CD4-positive, alpha-beta T cell treated with Interferon alpha-2 for 1 hour (primary cell): ENCODE measurements around the gene CIROP.

ENCODE experiments used
- DNase-seq, 2 donors: peaks; one replicate each; pipeline ENCODE4 v3.0.0-alpha.2; 2020 to 2022

The CIROP gene

DNA sequence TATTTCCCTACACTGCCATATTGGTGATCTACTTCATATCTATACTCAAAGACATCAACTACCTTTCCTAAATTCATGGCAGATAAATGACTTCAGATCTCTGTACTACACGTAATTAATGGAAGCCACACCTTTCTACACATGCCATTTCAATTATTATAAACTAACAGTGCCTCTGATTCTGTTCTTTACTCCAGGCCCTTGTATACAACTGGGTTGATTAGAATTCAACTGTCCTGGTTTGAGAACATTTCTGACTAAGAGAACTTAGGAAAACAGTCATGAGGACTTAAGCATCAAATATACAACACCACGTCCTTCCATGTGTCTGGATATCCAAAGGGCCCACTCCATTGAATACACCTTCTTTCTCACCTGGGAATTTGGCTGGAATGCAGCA is 11.7 kb downstream of the CIROP start:
- no peak for DNase-seq

DNA sequence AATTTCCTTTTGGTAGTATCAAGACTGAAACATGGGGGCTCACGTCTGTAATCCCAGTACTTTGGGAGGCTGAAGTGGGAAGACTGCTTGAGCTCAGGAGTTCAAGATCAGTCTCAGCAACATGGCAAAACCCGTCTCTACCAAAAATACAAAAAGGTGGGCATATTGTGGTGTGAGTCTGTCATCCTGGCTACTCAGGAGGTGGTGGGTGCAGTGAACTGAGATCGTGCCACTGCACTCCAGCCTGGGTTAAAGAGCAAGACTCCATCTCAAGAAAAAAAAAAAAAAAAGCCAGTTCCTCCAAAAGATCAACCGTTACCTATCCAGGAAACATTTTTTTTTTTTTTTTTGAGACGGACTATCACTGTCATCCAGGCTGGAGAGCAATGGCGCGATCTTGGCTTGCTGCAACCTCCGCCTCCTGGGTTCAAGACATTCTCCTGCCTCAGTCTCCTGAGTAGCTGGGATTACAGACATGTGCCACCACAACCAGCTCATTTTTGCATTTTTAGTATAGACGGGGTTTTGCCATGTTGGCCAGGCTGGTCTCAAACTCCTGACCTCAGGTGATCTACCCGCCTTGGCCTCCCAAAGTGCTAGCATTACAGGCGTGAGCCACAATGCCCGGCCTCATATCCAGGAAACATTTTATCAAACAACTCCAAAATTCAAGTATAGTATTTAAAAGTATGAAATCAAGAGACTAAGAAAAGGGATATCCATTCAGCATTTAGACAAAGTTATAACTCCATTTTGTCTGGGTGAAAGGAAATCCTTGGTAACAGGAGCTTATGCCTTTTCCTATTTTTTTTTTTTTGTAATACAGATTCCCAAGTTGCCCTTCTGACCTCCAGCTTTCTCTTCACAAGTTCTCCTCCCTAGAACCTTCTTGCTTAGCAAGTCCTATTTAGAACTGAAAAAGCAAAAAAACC is 13.2 kb downstream of the CIROP start:
- no peak for DNase-seq

DNA sequence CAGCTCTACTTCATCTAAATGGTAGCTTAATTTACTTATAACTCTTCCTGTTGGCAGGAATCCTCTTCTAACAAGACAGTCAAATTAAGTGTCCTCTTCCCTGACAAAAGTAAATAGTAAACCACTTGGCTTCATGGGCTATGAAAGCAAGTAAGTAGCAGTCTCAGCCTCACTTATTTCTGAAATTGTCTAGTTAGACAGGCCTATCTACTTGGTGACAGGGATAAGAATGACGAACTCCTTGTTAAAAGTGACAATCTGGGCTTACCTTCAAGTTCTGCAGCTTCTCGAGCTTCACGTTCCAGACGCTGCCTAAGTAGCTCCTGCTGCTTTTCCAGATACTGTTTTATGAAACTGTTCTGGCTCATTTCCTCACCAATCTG is 14.5 kb downstream of the CIROP start:
- DNase-seq: no peak

DNA sequence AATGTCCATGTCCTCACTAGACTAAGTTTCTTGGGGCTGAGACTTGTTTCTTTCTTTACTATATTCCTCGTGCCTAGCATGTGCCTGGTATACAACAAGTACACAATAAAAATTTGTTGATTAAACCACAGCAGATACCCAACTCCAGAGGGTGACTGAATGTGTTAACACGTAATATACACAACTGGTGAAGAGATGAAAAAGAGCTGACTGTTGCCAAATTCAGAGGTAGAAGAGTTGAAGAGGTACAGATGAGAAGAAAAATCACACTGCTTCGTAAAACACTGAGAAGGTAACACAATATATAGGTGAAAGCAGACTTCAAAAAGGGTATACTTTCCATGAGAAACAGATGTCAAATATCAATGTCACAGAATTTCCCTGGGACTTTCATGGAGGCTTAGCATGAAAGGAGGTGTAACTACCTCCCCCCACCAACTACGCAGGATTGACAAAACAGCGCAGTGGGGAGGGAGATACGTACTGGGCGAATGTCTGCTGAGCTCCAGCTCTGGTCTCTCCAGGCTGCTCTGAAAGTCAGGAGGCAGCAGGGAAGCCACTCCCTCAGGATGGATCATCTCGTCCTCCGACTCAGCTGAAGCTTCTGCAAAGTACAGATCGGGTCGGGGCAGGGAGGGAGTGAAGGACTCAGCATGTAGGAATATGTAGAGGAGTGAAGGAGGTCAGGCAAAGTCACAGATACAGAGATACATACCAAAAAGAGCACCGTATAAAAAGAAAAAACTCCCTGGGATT is 15.1 kb downstream of the CIROP start:
- no peak for DNase-seq

DNA sequence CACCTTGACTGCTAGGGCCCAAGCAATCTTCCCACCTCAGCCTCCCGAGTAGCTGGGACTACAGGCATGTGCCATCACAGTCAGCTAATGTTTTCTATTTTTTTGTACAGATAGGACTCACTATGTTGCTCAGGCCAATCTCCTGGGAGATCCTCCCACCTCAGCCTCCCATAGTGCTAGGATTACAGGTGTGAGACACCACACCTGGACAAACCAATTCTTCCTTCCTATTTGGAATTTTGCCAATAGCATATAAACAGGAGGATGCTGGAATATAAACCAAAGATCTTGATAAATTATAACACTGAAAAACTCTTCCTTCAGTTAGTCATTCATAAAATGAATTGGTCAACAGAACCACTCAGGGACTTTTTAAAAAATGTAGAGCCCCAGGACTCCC is 18.2 kb downstream of the CIROP start:
- no peak for DNase-seq

DNA sequence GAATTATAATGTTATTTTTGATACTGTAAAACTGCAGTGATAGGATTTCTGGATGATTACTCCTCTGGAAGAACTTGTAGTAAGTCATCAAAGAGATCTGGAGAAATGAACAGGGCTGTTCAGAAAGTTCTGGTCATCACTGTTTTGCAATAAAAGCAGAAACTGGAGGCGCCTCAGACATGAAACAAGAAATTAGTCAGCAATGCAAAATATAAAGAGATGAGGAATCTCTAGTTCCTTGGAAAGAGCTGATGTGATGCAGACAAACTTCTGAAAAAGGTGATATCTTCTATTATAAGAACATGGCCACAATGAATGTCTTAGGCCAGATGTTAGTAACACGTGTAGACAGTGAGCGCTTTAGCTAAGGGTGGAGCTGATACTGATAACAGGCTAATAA is 19.3 kb downstream of the CIROP start:
- DNase-seq: no peak

DNA sequence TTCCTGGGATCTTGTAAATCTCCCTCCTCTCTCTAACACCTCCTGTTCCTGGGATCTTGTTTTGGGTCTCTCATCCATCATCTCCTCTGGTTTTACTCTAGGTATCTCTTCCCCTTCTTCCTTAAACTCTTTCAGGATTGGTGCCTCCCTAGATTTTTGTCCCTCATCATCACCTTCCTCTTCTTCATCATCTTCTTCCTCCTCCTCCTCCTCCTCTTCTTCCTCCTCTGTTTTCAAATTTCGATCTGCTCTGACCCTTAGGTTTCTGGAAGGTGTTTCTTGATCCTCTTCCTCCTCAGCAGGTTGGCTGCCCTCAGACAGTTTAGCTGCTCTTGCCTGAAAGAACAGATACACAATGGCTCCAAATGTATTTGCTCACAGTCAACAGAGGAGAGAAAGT is 24.3 kb downstream of the CIROP start:
- DNase-seq: no peak

DNA sequence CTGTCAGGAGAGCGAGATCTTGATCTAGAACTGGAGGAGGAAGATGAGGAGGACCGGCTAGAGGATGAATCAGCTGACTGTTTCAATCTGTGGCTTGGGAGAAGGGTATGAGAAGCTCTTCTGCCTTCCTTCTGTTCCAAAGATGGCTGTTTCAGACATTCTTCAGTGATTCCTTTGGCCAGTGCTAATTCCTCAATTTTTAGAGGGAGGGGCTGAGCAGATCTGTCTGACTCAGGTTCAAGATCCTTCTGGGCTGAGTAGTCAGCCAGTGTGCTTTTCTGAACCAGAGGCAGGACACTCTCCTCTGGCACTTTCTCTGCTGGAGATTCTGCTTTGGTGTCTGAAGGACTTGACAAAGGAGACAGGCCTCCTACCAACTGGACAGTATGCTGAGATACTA is 25.1 kb downstream of the CIROP start:
- no peak for DNase-seq

DNA sequence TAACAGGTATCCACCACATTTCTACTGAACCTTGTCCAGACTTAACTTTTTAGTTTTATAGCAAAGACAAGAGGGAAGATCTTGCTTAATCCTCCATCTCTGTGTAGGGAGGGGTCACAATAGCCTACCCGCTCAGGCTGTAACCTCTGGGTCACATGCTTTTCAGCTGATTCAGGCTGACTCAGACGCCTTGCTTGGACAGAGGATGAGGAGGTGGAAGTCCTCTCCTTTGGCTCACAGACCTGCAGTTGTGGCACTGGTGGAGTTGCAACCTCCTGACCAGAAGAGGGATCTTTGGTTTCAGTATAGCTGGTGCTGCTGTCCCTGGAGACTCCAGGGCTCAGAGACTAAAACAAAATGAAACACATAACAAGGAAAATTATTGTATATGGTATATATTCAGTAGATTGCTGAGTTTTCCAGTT is 26.1 kb downstream of the CIROP start:
- DNase-seq: peak in 1 of 2 donors; percentile 63

DNA sequence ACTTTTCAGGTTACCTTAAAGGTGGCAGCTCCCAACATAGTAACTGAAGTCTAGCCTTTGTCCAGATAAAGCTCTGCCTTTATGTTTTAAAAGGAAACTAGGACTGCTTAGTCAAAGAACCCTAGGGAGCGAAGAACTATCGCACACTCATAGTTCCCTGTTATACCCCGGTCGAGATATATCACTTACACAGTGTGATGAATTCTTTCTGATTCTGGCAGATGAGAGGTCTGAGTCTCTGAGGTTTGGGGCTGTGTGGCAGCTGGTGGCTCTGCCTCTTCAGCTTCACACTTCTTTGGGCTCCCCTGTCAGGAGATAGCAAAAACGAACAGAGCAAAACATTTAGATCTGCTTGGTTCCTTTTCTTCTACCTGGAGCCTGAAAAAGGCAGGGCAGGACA is 26.8 kb downstream of the CIROP start:
- no peak for DNase-seq

DNA sequence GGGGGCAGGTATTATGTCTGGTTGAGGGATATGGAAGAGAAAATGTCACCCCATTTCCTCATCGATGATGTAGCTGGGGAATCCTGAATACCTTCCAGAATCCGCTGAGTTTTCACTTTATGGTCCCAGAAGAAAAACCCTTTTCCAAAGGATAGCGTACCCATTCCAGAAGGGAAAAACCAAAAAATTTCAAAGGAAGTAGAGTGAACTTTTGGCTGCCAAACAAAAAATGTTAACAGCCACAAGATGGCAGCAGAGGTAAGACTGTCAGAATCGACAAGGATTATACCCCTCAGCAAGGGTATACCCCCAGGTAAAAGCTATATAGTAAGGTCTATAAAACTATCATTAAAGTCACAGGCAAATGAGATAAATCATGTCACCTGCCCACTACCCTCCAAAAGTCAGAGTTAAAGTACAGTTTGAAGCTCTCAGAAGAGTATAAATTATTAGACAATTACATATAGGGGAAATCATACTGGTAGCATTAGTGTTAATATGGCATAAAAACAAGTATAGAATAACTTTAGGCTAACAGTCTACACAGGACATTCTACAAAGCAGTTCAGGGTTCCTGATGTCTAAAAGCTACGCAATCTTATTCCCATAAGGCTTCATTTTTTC is 27.9 kb downstream of the CIROP start:
- peak in 1 of 2 donors; percentile 62 for DNase-seq

DNA sequence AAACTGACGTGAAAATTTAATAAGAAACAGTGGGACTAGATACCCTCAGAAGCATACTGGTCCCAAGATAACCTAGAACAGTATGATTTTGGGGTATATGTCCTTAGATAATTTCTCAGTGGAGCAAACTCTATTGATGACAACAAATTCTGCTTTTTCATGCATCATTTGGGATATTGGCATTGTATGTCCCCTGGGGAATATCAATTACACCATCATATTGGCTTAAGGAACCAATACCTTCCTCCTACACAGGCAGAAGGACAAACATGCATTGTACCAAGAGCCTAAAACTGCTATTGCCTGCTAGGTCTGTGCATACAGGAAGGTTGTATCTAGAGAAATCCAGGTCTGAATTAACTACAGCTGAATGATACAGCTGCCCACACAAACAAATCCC is 29.9 kb downstream of the CIROP start:
- no peak for DNase-seq

DNA sequence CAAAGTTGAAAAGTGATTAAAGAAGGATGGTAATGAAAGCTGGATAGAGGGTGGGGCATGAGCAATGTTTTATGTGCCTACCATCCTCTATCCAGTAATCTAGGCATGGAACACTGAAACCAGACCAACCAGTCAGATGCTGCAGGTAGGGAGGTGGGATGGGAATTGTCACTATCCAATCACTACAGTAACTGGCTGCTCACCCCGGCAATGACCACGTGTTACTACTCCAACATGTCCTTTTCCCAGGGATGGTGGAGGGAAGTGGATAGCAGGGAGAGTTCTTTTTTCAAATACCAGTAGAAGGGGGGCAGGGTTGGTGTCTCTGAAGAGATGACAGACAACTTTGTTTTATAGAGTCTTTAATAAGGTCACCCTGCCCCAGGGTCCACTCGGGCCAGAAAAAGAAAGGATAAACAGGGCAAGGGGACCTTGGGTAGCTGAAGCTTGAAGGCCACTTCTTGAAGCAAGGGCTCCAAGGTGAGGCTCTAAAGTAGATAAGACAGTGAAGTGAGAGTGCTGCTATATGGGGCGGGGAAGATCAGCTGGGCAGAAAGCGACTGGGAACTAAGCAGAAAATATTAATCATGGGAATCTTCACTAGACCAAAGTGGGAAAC is 32.8 kb downstream of the CIROP start:
- DNase-seq: no peak

DNA sequence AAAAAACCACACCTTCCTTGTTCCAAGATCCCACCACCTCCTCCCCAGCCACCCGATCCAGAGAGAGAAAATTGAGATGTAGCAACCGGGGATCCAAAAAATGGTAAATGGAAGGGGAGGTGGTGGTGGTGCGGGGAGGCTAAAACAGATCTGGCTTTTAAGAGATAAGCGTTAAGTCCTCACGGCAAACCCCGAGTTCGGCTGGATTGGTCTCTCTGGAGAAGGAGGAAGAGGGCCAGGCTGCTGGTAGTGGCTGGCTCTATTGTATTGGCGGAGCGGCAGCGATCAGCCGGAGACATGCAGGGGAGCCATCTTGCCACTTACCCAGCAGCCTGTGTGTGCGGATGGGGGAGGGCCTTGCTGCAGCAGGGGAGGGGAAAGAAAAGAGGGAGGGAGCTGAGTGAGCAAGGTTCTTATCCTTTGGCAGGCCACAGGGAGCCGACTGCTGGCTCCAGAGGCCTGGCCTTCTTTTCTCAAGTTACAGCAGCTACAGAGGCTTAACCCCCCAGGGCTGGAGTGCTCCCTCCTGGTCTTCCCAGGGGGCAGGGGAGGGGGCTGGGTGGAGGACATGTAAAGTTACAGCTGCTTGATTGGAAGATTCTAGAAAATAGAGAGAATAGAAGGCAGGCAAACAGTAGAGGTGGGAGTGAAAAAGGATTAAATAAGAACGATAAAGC is 33.4 kb downstream of the CIROP start:
- DNase-seq: peak; percentile 72 to 83

DNA sequence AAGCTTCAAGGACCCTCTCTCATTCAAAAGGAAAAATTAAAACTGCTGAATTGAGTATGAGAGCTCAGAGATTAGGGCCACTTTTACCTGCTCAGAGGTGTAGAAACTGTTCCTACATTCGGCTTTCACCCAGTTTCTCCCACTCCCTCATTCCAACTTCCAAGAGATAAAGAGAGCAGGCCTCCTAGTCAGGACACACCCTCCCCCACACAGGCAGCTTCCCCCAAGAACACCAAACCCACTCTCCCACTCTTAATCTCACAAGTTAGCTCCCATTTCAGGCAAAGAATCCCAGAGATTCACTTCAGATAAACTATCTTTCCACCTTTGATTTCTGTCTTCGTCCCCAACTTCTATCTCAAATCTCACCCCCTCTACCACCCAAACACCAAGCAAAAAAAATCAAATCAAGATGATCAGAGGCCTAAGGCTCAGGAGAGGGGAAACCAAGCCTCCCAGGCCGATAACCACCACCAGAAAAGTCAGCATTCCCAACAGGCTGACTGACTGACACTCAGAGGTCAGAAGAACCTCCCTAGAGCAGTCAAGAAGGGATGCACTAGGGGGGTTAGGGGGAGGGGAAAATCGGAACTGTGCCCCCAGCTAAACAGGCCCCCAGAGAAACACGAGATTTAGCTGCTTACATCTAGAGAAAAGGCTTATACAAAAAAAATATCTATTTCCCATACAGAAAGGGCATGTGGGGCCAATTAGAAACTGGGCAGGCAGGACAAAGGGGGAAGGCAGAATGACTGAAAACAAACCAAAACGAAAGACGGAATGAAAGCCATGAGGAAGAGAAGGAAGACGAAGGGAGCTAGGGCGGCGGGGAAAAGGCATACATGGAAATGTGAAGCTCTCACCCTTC is 34.3 kb downstream of the CIROP start:
- DNase-seq: no peak

DNA sequence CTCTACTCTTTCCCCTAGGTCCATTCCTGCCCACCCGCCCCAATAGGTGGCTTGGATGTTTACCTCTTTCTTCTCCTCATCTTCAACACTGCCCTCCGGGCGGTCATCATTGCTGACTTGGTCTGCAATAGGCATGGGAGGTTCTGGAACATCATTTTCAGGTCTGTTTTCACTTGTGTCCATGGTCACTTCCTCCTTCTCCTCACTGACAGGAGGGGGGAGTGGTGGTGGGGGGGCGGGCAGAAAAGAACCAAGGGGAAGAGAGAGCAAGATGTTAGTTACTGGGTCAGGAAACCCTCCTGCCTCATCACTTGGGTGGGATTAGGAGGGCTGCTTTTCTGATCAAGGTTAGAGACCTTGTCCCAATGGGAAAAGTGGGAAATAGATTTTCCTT is 35.4 kb downstream of the CIROP start:
- DNase-seq: no peak

DNA sequence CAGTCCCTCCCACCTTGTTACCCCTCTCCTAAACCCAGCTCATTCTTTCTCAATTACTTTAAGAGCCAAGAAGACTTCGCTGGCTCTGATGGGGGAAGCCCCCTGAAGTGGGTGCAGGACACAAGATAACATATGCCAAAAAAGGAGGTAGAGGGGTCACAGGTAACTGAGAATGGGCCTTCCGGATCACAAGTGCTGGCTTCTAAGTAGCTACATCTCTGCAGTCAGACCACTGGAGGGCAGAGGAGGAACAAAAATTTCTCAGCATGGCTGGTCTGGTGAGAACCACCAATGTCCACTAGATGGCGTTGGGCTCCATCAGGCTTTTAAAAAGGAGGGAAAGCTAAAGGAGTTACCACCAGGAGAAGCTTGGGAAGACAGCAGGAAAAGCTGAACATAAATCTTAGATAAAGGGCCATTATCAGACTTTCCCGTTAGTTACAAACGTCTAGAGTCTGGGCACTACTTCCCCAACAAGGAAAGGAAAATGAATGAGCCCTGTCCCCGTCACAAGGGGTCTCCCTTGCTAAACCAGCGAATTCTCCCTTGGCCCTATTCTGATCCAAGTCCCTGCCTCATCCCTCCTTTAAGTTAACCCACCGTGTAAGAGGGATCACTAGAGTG is 35.9 kb downstream of the CIROP start:
- DNase-seq: peak; percentile 78 to 87

DNA sequence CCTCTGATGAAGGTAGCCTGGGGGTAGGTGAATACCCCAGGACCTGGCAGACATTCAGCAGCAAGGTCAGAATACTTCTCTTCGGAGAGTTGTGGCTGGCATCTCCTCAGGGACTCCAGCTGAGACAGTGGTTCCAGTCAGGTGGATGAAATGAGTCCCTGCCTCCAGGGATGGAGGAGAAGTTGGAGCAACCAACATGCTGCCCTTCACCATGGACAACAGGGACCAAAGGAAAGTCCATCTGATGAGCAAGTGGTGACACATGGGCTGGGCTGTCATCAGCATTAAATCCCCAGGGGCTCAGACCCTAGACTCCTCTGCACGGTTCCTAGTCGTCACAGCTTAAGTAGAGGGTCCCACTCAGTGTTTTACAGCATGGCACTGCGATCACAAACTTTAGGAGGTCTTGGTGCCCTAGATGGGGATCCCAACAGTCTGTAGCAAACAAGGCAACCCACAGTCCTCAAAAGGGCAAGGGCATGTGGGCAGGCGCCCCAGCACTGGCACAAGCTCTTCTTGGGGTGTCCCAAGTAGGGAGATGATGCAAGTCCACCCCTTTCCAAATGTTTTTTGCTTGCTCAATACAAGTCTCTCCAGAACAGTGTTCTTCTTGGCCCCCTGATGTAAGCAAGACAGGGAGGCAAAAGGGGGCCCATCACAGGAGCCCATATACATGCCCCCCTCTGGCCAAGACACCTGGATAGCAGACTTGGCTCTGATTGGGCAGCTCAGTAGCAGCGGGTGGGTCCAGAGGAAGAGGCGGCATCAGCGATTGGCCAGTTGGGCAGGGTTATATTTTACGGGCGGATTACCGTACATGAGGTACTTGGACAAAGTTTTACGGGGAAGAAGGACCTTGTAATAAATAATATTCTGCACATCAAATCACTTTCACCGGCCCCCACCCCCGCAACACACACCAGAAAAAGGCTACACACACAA is 36.7 kb downstream of the CIROP start:
- DNase-seq: no peak

DNA sequence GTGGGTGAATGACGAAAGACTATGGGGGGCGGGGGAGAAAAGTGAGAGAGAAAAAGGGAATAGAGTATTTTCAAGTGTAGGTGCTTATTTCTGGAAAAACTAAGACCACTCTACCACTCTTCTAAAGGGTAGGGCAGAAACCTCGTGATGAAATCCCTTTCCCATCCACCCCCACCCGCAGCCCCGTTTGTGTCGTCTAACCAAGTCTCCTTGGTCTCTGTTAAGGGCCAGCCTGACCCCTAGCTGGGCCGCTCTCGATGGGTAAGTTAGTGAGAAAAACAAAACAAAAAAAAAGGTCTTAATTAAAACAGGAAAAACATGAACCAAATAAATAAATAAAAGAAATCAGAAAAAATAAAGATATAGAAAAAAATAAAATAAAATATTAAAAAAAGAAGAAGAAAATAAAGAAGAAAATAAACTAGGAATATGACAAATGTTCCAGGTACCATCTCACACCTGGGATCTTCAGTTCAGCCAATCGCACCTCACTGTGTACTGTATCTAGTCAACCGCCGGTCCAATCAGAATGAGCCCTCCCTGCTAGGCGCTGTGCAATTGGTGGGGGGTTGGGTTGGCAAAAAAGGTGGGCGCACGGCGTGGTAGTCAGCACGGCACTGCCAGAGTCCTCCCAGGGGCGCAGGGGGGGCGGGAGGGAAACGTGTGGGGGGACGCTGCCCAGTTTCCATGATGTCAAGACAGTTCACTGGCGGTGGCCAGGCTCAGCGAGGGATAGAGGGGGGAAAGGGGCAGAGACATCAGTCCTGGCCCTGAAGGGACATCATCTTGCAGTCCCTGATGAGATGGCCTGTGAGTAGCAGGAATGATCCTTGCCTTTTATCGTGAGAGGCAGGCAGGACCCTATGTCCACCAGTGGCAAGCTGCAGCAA is 37.7 kb downstream of the CIROP start:
- DNase-seq: no peak
